Breast epithelium (tissue), 4 donors: ENCODE results near the gene STIMATE. TPM values are rescaled to one million over a fixed set of nuclear protein-coding genes. Genes with fewer than 3 reads are reported as not detected.

Source experiments
- DNase-seq, 2 donors: peaks; one replicate each; pipeline ENCODE4 v3.0.0-alpha.2; 2019; ENCODE audit warnings: low spot score in 2 of 2
- H3K27ac ChIP-seq, 2 donors: fragments of 200-600 bp; sonication (generic) in 1 of 2; one replicate each; pipeline ENCODE4 v1.5.1; 2016 to 2019; ENCODE audit warnings: mild to moderate bottlenecking in 1 of 2
- H3K27me3 ChIP-seq, 2 donors: fragments of 200-600 bp; sonication (generic) in 1 of 2; one replicate each; pipeline versions ENCODE4 v1.5.1 to v1.6.0; 2017 to 2019; ENCODE audit warnings: control low read depth in 1 of 2, mild to moderate bottlenecking in 1 of 2
- H3K36me3 ChIP-seq: fragments of 200-600 bp; one replicate; pipeline ENCODE4 v1.5.1; 2019
- H3K4me1 ChIP-seq, 2 donors: fragments of 200-600 bp; sonication (generic); one replicate each; pipeline ENCODE4 v1.5.1; 2016 to 2019; ENCODE audit warnings: control low read depth in 1 of 2
- H3K4me3 ChIP-seq, 3 donors: fragments of 200-600 bp; sonication (generic); 1 replicate in 2 of 3; 2 replicates in 1 of 3; pipeline ENCODE4 v1.5.1; 2016 to 2019; ENCODE audit warnings: mild to moderate bottlenecking in 3 of 3, moderate library complexity in 2 of 3
- H3K9me3 ChIP-seq, 2 donors: fragments of 200-600 bp; sonication (generic) in 1 of 2; one replicate each; pipeline ENCODE4 v1.5.1; 2016 to 2019; ENCODE audit warnings: control low read depth in 1 of 2
- POLR2A ChIP-seq: fragments of 450-650 bp; IDR thresholded peaks from one replicate; pipeline ENCODE4 v1.6.1; 2016; ENCODE audit warnings: antibody characterized with exemption, mild to moderate bottlenecking, moderate library complexity
- POLR2AphosphoS5 ChIP-seq, 3 donors: sonication (generic); formaldehyde crosslinking; IDR thresholded peaks; one replicate each; pipeline ENCODE4 v1.6.1; 2017; ENCODE audit warnings: antibody characterized with exemption in 3 of 3
- intact Hi-C: fragments of 100-400 bp; cut with DNase I; formaldehyde crosslinking; loops from one replicate; pipeline ENCODE4 v1.15.1; 2023; ENCODE audit warnings: low total_unique reads
- total RNA-seq, 3 donors: library from RNA; depleted of rRNA; stranded (reverse); fragments of >200 nt; gene quantifications; one replicate each; pipeline ENCODE4 v1.1.0, GENCODE V29; 2016
- TF ChIP-seq, protein P1 (sequence below), 3 donors: fragments of 450-650 bp; IDR thresholded peaks; one replicate each; pipeline ENCODE4 v1.5.1; 2016 to 2017; ENCODE audit warnings: antibody characterized with exemption in 3 of 3, mild to moderate bottlenecking in 3 of 3, moderate library complexity in 3 of 3

STIMATE gene
- total RNA-seq, 3 donors from 2014 or later, result 14.0 to 18.7 (median 14.7) TPM

DNA sequence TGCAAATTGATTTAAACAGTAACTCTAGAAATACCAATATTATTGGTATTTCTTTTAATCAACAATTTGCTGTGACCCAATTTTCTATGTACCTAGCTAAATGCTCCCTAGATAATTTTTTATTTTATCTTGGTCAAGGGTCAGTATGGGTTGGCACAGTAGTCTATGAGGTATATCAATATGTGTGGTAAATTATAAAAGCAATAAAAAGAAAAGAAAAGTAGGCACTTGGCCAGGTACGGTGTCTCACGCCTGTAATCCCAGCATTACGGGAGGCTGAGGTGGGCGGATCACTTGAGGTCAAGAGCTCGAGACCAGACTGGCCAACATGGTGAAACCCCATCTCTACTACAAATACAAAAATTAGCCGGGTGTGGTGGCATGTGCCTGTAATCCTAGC, 34.0 kb upstream of the STIMATE start:
- Histone ChIP-seq H3K27me3 (no peaks in the 10 kb centered on the region), H3K27ac (no peak overlapping the region), H3K4me3 (no peak overlapping the region), H3K36me3 (no peaks in the 10 kb centered on the region), H3K9me3 (no peaks in the 10 kb centered on the region), H3K4me1 (no peaks in the 10 kb centered on the region)
- TF ChIP-seq, protein P1, sequence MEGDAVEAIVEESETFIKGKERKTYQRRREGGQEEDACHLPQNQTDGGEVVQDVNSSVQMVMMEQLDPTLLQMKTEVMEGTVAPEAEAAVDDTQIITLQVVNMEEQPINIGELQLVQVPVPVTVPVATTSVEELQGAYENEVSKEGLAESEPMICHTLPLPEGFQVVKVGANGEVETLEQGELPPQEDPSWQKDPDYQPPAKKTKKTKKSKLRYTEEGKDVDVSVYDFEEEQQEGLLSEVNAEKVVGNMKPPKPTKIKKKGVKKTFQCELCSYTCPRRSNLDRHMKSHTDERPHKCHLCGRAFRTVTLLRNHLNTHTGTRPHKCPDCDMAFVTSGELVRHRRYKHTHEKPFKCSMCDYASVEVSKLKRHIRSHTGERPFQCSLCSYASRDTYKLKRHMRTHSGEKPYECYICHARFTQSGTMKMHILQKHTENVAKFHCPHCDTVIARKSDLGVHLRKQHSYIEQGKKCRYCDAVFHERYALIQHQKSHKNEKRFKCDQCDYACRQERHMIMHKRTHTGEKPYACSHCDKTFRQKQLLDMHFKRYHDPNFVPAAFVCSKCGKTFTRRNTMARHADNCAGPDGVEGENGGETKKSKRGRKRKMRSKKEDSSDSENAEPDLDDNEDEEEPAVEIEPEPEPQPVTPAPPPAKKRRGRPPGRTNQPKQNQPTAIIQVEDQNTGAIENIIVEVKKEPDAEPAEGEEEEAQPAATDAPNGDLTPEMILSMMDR (IDR thresholded peaks at IDR 0.05), result no peak
- TF ChIP-seq POLR2AphosphoS5 (IDR thresholded peaks at IDR 0.05) (no peak), POLR2A (no peak)
- no peak for DNase-seq
- intact Hi-C loops, result no loop called here

GRCh38 chr3:52930748-52931147, 33.4 kb upstream of the STIMATE start:
- H3K4me1 ChIP-seq, result no peaks in the 10 kb centered on the region
- intact Hi-C loops, result no loop called here
- H3K9me3 ChIP-seq, result no peaks in the 10 kb centered on the region
- H3K27ac ChIP-seq, result no peak overlapping the region
- TF ChIP-seq POLR2A (no peak), POLR2AphosphoS5 (IDR thresholded peaks at IDR 0.05) (no peak)
- TF ChIP-seq, protein P1 (IDR thresholded peaks at IDR 0.05), result no peak
- no peak for DNase-seq
- H3K27me3 ChIP-seq, result no peaks in the 10 kb centered on the region
- H3K4me3 ChIP-seq, result no peak overlapping the region
- H3K36me3 ChIP-seq, result no peaks in the 10 kb centered on the region

DNA sequence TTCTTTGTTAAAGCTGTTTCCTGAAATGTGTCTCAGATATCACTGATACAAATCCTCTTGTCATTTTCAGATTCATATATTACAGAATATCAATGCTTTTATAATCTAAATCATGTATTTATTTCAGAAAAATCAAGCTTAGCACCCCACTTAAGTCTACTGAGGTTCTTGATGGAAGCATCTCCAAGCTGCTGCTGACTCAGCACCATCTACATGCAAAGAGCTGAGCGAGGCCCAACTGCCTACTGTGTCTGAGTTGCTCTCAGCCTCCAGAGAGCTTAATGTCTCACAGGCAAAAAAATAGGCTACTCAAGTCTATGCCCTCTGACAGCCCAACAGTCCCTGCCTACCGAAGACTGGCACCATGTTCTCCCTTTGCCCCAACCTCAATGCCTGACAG, 29.2 kb upstream of the STIMATE start:
- no peak overlapping the region for H3K27ac ChIP-seq
- no peak overlapping the region for H3K4me3 ChIP-seq
- DNase-seq, result no peak
- intact Hi-C loops, result no loop called here
- H3K9me3 ChIP-seq, result no peaks in the 10 kb centered on the region
- no peaks in the 10 kb centered on the region for H3K36me3 ChIP-seq
- no peak for TF ChIP-seq POLR2A
- no peak for TF ChIP-seq POLR2AphosphoS5 (IDR thresholded peaks at IDR 0.05)
- TF ChIP-seq, protein P1 (IDR thresholded peaks at IDR 0.05), result no peak
- no peaks in the 10 kb centered on the region for H3K27me3 ChIP-seq
- no peaks in the 10 kb centered on the region for H3K4me1 ChIP-seq

DNA sequence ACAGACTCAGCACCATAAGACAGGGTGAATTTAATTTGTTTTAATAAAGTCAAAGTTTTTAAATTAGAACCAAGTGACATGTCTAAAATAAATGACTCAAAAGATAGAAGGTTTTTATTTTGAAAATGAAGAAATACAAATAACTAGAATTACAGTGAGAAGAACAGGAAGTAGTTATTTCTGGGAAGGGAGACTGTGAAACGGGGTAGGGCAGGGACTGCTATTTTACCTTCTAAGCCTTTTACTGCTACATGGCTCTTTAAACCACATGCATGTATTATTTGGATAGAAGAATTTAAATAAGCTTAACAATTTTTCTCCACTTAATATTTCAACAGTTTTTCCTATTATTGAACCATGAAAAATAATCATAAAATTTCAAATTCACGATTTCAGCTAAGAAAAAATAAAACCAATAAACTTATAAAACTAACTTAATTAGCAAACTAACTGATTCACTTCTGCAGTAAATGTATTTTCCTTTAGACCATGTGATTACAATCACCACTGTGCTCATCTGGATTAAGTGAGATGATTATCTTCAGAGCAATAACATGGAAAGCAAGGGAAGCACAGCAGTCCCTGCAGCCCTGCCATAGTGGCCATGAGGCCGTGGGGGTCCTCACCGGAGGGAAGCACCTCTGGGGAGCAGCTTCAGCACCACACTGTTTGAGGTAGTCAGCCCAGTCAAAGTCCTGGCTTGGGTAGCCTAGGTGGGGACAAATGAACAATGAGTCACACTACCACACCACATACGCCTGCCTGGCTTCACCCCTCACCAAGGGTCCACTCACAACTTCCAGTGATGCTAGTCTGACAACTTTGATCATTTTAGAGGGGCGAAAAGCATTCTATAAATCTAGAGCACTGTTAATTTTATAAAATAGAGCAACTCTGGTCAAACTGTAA, 28.3 kb upstream of the STIMATE start:
- no peak overlapping the region for H3K4me3 ChIP-seq
- no peaks in the 10 kb centered on the region for H3K4me1 ChIP-seq
- no peak for DNase-seq
- TF ChIP-seq POLR2A (no peak), POLR2AphosphoS5 (IDR thresholded peaks at IDR 0.05) (no peak)
- TF ChIP-seq, protein P1 (IDR thresholded peaks at IDR 0.05), result no peak
- H3K27ac ChIP-seq, result no peak overlapping the region
- H3K27me3 ChIP-seq, result no peaks in the 10 kb centered on the region
- H3K36me3 ChIP-seq, result no peaks in the 10 kb centered on the region
- no peaks in the 10 kb centered on the region for H3K9me3 ChIP-seq
- intact Hi-C loops, result no loop called here

- Histone ChIP-seq H3K27me3 (no peaks in the 10 kb centered on the region), H3K36me3 (no peaks in the 10 kb centered on the region), H3K4me1 (no peaks in the 10 kb centered on the region), H3K9me3 (no peaks in the 10 kb centered on the region), H3K4me3 (no peak overlapping the region), H3K27ac (no peak overlapping the region)
- intact Hi-C loops, result no loop called here
- TF ChIP-seq POLR2A, result no peak
- TF ChIP-seq POLR2AphosphoS5 (IDR thresholded peaks at IDR 0.05), result no peak
- TF ChIP-seq, protein P1 (IDR thresholded peaks at IDR 0.05), result no peak
- DNase-seq, result no peak
Observed at GRCh38 chr3:52923963-52924362, 26.6 kb upstream of the STIMATE start.
